Spleen (tissue), 11 donors: Measurements from ENCODE around the gene NEU3. TPM values are rescaled to one million over a fixed set of nuclear protein-coding genes. Genes with fewer than 3 reads are reported as not detected.
A peak's percentile ranks its signal among the peaks of the same experiment; 100 is the strongest.
"Not testable (repeated sequence)": the region's sequence is repeated elsewhere in the genome, so short reads cannot be mapped to it uniquely, and the experiment has no call there.

Experiments
- DNase-seq: peaks from one replicate; pipeline ENCODE4 v3.0.0-alpha.2; 2020
- H3K27ac ChIP-seq, 8 donors: fragments of 200-600 bp; sonication (generic) in 7 of 8; 1 replicate in 4 of 8; 2 replicates in 4 of 8; pipeline versions ENCODE4 v1.5.0 to v1.8.0; 2016 to 2021; ENCODE audit warnings: inconsistent platforms in 4 of 8, mild to moderate bottlenecking in 4 of 8, moderate library complexity in 1 of 8
- H3K27me3 ChIP-seq, 7 donors: fragments of 200-600 bp; sonication (generic) in 6 of 7; replicated peaks in 1 of 7; 1 replicate in 4 of 7; 2 replicates in 3 of 7; pipeline versions ENCODE4 v1.5.0 to v1.8.0; 2016 to 2021; ENCODE audit warnings: inconsistent platforms in 3 of 7, mild to moderate bottlenecking in 1 of 7
- H3K36me3 ChIP-seq, 6 donors: fragments of 200-600 bp; sonication (generic) in 5 of 6; 1 replicate in 4 of 6; 2 replicates in 2 of 6; pipeline versions ENCODE4 v1.5.0 to v1.8.0; 2016 to 2021; ENCODE audit warnings: inconsistent platforms in 2 of 6
- H3K4me1 ChIP-seq, 6 donors: fragments of 200-600 bp; sonication (generic) in 5 of 6; 1 replicate in 3 of 6; 2 replicates in 3 of 6; pipeline versions ENCODE4 v1.5.0 to v1.8.0; 2016 to 2021; ENCODE audit warnings: inconsistent platforms in 3 of 6
- H3K4me3 ChIP-seq, 8 donors: fragments of 200-600 bp; sonication (generic) in 7 of 8; 1 replicate in 4 of 8; 2 replicates in 4 of 8; pipeline versions ENCODE4 v1.5.0 to v1.8.0; 2016 to 2021; ENCODE audit warnings: inconsistent platforms in 4 of 8, mild to moderate bottlenecking in 4 of 8, moderate library complexity in 2 of 8
- H3K9me3 ChIP-seq, 8 donors: fragments of 200-600 bp; sonication (generic) in 7 of 8; 1 replicate in 4 of 8; 2 replicates in 4 of 8; pipeline versions ENCODE4 v1.5.0 to v1.8.0; 2016 to 2021; ENCODE audit warnings: inconsistent platforms in 4 of 8
- CTCF ChIP-seq, 11 experiments: fragments of 200-600 bp in 7 of 11; fragments of 450-650 bp in 4 of 11; sonication (generic) in 4 of 11; IDR thresholded peaks in 8 of 11; conservative IDR thresholded peaks in 3 of 11; 1 replicate in 7 of 11; 2 replicates in 4 of 11; pipeline versions ENCODE4 v1.4.0 to v1.8.0; 2016 to 2021; ENCODE audit warnings: antibody characterized with exemption in 11 of 11, inconsistent platforms in 4 of 11, mild to moderate bottlenecking in 1 of 11
- POLR2A ChIP-seq, 3 donors: fragments of 450-650 bp; IDR thresholded peaks; one replicate each; pipeline ENCODE4 v1.5.1; 2017; ENCODE audit warnings: antibody characterized with exemption in 3 of 3, mild to moderate bottlenecking in 1 of 3
- POLR2AphosphoS5 ChIP-seq, 3 donors: sonication (generic); formaldehyde crosslinking; IDR thresholded peaks; one replicate each; pipeline ENCODE4 v1.5.1; 2017; ENCODE audit warnings: antibody characterized with exemption in 3 of 3
- WGBS, 5 donors: extraction: QIAGEN DNeasy Blood & Tissue Kit in 3 of 5; methylation state at CpG; one replicate each; pipeline versions ENCODE4 v1.1.5 to v1.1.7; 2013 to 2018; 5-methylcytosine and 5-hydroxymethylcytosine counted together
- intact Hi-C: fragments of 100-400 bp; cut with DNase I; formaldehyde crosslinking; loops from one replicate; pipeline ENCODE4 v1.15.0; 2023; ENCODE audit warnings: low total_unique reads
- polyA plus RNA-seq, 3 donors: library from polyadenylated mRNA; stranded (reverse); fragments of 200-250 nt; gene quantifications; one replicate each; pipeline ENCODE4 v1.2.1, GENCODE V29; 2013
- total RNA-seq, 7 donors: library from RNA; depleted of rRNA in 3 of 7; stranded (reverse); fragments of >200 nt in 3 of 7; fragmentation: NEBNext Ultra II Directional in 4 of 7; extraction: Animal tissue kit (Norgen Biotek cat#: 25700) in 4 of 7; gene quantifications; one replicate each; pipeline versions ENCODE4 v1.1.0 to v1.2.1, GENCODE V29; 2016 to 2021
- donor health status: healthy with polysubstance abuse.
- donor health status: DM: no; HTN: no; CAD: no; lungs with moderate emphysema.
- donor health status: DM: no; HTN: no; CAD: no.
- donor health status: Bipolar disorder and iron deficiency.
- donor health status: healthy.
- donor health status: DM: no; HTN: no; CAD: no.
- donor health status: DM: yes; HTN: yes; CAD: no.

Gene NEU3
- total and polyA plus RNA-seq, 10 donors, result 2.8 to 14.9 (median 13.3) TPM

DNA sequence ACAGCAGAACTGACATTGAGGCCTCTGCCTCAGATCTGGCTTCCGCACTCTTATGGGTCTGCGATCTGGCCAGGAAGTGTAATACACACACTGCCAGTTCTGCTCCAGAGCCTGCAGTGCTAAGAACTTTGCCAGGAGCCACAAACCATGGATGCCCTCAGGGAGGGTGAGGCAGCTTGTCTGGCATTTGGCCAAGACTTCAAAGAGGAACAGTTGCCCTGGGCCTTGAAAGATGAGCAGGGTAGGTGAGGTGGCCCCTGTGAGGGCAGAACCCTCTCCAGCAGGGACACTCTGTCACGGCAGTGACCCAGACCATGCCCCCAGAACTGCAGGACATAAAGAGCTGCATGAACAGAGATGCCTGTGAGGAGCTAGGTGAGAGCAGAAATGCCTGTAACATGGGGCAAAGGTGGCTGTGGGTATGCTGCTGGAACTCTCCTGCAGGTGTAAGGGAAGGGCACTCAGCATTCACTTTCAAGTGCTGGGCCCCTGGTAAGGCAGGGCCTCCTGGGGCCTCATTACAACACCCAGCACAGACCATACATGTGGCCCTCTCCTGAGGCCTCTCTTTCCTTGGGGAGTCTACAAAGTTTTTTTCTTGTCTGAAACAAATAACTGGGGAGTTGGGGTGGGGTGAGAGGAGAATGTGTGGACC, 47.3 kb downstream of the NEU3 start:
- peaks cover 0 to 5% (median 0%) of the 10 kb centered on the region in 8 donors for H3K9me3 ChIP-seq

GRCh38 chr11:75040167-75040770, 51.5 kb downstream of the NEU3 start:
- Histone ChIP-seq H3K9me3 (peaks cover 0 to 5% (median 0%) of the 10 kb centered on the region in 8 donors), H3K36me3 (no peaks in the 10 kb centered on the region), H3K27ac (no peak overlapping the region), H3K4me1 (peaks cover 0 to 4% (median 0%) of the 10 kb centered on the region in 6 donors), H3K4me3 (no peak overlapping the region), H3K27me3 (no peaks in the 10 kb centered on the region)
- TF ChIP-seq POLR2AphosphoS5 (IDR thresholded peaks at IDR 0.05), result no peak
- no peak for TF ChIP-seq CTCF (IDR thresholded peaks at IDR 0.05 in 8 of 11, conservative IDR thresholded peaks at IDR 0.05 in 3 of 11)
- TF ChIP-seq POLR2A (IDR thresholded peaks at IDR 0.05), result no peak
- no peak for DNase-seq
- intact Hi-C loops, result no loop called here
- WGBS, 5 donors, result 91 to 92% (median 91%) methylated on average over 10 to 11 of the region's 11 CpGs

More for the DNA sequence above, 47.3 kb downstream of the NEU3 start:
- peak overlapping the region in 1 of 8 donors; percentile 14 for H3K27ac ChIP-seq
- H3K27me3 ChIP-seq, result no peaks in the 10 kb centered on the region
- no peaks in the 10 kb centered on the region for H3K36me3 ChIP-seq
- peaks cover 0 to 10% (median 0%) of the 10 kb centered on the region in 6 donors for H3K4me1 ChIP-seq
- H3K4me3 ChIP-seq, result no peak overlapping the region
- TF ChIP-seq POLR2A (IDR thresholded peaks at IDR 0.05) (no peak), CTCF (IDR thresholded peaks at IDR 0.05 in 8 of 11, conservative IDR thresholded peaks at IDR 0.05 in 3 of 11) (no peak), POLR2AphosphoS5 (IDR thresholded peaks at IDR 0.05) (no peak)
- no peak for DNase-seq
- WGBS, 5 donors, result 70 to 77% (median 73%) methylated on average over 3 of the region's 3 CpGs
- intact Hi-C loops, result no loop called here

- Histone ChIP-seq H3K27me3 (no peaks in the 10 kb centered on the region), H3K36me3 (no peaks in the 10 kb centered on the region), H3K9me3 (peaks cover 0 to 5% (median 0%) of the 10 kb centered on the region in 8 donors), H3K4me3 (no peak overlapping the region), H3K27ac (no peak overlapping the region), H3K4me1 (no peaks in the 10 kb centered on the region)
- no peak for DNase-seq
- 70 to 98% (median 88%) methylated on average over 2 of the region's 2 CpGs for WGBS, 5 donors
- no peak for TF ChIP-seq POLR2AphosphoS5 (IDR thresholded peaks at IDR 0.05)
- no peak for TF ChIP-seq POLR2A (IDR thresholded peaks at IDR 0.05)
- no peak for TF ChIP-seq CTCF (IDR thresholded peaks at IDR 0.05 in 8 of 11, conservative IDR thresholded peaks at IDR 0.05 in 3 of 11)
- intact Hi-C loops, result no loop called here
Measured at GRCh38 chr11:75041263-75041662, 52.5 kb downstream of the NEU3 start.

GRCh38 chr11:75041821-75042220, 53.1 kb downstream of the NEU3 start:
- H3K27me3 ChIP-seq, H3K36me3 ChIP-seq, H3K9me3 ChIP-seq, H3K27ac ChIP-seq, H3K4me1 ChIP-seq, H3K4me3 ChIP-seq, intact Hi-C loops, DNase-seq: not testable (repeated sequence)
- 47 to 67% (median 52%) methylated on average over 3 of the region's 3 CpGs for WGBS, 5 donors

DNA sequence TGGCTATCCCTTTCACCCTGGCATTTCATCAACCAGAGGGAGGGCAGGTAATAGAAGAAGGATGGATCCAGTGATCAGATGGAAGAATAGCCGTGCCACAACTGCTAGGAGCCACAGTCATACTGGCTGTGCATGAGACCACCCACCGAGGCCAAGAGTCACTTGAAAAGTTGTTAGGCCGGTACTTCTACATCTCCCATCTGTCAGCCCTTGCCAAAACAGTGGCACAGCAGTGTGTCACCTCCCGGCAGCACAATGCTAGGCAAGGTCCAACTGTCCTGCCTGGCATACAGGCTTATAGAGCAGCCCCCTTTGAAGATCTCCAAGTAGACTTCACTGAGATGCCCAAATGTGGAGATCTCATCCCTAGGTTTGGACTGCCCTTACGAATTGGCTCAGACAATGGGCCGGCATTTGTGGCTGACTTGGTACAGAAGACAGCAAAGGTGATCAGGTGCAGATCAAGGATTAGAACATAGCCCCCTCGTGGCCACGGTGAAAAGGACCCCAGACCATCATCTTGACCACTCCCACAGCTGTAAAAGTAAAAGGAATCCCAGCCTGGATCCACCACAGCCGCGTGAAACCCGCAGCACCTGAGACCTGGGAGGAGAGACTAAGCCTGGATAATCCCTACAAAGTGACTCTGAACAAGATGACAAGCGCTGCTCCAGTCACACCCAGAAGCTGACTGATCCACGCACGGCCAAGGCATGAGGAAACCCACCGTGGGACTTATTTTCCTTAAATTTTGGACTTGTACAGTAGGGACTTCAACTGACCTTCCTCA, 55.8 kb downstream of the NEU3 start:
- intact Hi-C loops, H3K36me3 ChIP-seq, H3K27ac ChIP-seq, H3K27me3 ChIP-seq, H3K9me3 ChIP-seq, H3K4me3 ChIP-seq, DNase-seq, H3K4me1 ChIP-seq: not testable (repeated sequence)
- 85 to 89% (median 87%) methylated on average over 10 to 15 of the region's 15 CpGs for WGBS, 5 donors

GRCh38 chr11:75046668-75047067, 57.9 kb downstream of the NEU3 start:
- DNase-seq, H3K4me3 ChIP-seq, intact Hi-C loops, H3K9me3 ChIP-seq, H3K4me1 ChIP-seq, H3K27ac ChIP-seq, H3K27me3 ChIP-seq, H3K36me3 ChIP-seq: not testable (repeated sequence)
- 84 to 97% (median 92%) methylated on average over 5 of the region's 5 CpGs for WGBS, 5 donors
